ENCODE results near the gene ADAM11.

The ADAM11 gene

DNA sequence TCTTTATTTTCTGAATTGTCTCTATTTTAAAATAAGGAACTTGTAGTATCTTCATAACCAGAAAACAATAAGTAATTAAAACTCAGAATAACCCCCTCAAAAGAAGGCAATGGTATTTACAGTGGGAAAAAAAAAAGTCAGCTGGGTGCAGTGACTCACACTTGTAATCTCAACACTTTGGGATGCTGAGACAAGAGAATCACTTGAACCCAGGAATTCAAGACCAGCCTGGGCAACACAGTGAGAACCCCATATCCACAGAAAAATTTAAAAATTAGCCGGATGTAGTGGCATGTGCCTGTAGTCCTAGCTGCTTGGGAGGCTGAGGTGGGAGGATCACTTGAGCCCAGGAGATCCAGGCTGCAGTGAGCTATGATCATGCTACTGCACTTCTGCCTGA lies 33.5 kb downstream of the ADAM11 start:
- Histone ChIP-seq H3K27me3 (ENCODE audit: control insufficient read depth in 1 of 2, insufficient read depth in 2 of 2, low read length in 2 of 2) (no peaks in the 10 kb centered on the region), H3K9ac (ENCODE audit: low read length) (no peak overlapping the region), H3K36me3 (ENCODE audit: insufficient read depth, low read length) (no peaks in the 10 kb centered on the region), H3K27ac (ENCODE audit: low read depth, low read length) (no peak overlapping the region), H3K4me1 (ENCODE audit: insufficient read depth, low read length) (peaks cover 23% of the 10 kb centered on the region), H3K4me3 (ENCODE audit: low read depth in 1 of 2, low read length in 2 of 2) (no peak overlapping the region), H3K9me3 (ENCODE audit: low read length) (no peaks in the 10 kb centered on the region)

DNA sequence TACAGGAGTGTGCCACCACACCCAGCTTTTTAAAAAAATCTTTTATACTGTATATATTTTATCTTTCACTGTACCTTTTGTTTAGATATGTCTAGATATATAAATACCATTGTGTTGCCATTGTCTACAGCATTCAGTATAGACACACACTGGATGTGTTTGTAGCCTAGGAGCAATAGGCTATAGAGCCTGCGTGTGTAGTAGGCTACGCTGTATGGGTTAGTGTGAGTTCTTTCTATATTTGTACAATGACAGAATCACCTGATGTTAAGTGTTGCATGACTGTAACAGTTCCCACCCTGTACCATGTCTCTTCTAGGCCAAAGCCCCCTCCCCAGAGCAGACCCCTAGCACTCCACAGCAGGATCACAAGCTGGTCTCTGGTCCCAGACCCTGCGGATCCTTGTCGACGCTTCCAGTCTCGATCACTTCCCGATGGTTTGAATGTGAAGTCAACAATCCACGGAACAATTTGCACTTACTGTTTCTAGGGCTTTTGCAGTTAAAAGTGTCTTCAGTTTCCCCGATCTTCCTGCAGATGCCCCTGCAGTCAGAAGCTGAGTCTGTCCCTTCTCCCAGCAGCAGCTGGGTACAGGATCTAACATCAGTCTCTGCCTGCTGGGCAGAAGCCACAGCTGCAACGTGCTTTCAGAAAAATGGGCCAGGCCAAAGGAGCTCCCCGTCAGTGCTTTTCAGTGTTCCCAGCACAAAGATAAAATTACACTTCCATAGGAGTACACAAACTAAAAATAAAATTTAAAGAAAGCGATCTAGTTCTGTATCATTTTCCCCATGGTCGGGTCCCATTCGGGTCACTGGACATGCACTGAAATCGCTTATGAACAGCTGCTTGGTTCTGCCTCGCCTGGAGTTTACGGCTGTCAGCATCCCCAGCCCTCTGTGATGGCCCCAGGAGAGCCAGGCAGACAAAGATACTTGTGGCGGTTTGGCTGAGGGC lies 35.4 kb downstream of the ADAM11 start:
- no peaks in the 10 kb centered on the region for H3K27me3 ChIP-seq (ENCODE audit: control insufficient read depth in 1 of 2, insufficient read depth in 2 of 2, low read length in 2 of 2)
- no peaks in the 10 kb centered on the region for H3K36me3 ChIP-seq (ENCODE audit: insufficient read depth, low read length)
- H3K9ac ChIP-seq (ENCODE audit: low read length): no peak overlapping the region
- peaks cover 33% of the 10 kb centered on the region for H3K4me1 ChIP-seq (ENCODE audit: insufficient read depth, low read length)
- H3K4me3 ChIP-seq (ENCODE audit: low read depth in 1 of 2, low read length in 2 of 2): no peak overlapping the region
- H3K27ac ChIP-seq (ENCODE audit: low read depth, low read length): peak overlapping the region; percentile 35
- H3K9me3 ChIP-seq (ENCODE audit: low read length): no peaks in the 10 kb centered on the region

DNA sequence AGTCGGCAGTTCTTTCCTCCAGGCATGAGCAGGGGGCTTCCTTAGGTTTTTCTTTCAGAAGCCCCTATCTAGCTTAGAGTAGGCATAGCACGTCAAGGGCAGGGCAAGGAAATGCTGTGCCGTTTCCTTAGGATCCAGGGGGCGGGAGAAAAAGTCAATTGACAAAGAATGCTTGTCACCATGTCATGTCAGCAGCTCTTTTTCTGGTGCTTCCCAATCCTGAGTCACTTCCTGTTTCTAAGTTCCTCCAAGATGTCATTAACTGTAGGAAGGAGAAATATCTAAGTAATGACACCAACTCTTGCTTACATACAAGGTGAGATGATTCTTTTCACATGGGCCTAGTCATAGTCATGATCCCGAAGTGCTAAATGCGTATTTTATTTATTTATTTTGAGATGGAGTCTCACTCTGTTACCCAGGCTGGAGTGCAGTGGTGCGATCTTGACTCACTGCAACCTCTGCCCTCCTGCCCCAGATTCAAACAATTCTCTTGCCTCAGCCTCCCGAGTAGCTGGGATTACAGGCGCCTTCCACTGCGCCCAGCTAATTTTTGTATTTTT lies 36.1 kb downstream of the ADAM11 start:
- peaks cover 38% of the 10 kb centered on the region for H3K4me1 ChIP-seq (ENCODE audit: insufficient read depth, low read length)
- H3K27me3 ChIP-seq (ENCODE audit: control insufficient read depth in 1 of 2, insufficient read depth in 2 of 2, low read length in 2 of 2): no peaks in the 10 kb centered on the region
- H3K9ac ChIP-seq (ENCODE audit: low read length): no peak overlapping the region
- H3K9me3 ChIP-seq (ENCODE audit: low read length): no peaks in the 10 kb centered on the region
- no peak overlapping the region for H3K4me3 ChIP-seq (ENCODE audit: low read depth in 1 of 2, low read length in 2 of 2)
- H3K36me3 ChIP-seq (ENCODE audit: insufficient read depth, low read length): peaks cover 4% of the 10 kb centered on the region
- peak overlapping the region; percentile 35 for H3K27ac ChIP-seq (ENCODE audit: low read depth, low read length)

DNA sequence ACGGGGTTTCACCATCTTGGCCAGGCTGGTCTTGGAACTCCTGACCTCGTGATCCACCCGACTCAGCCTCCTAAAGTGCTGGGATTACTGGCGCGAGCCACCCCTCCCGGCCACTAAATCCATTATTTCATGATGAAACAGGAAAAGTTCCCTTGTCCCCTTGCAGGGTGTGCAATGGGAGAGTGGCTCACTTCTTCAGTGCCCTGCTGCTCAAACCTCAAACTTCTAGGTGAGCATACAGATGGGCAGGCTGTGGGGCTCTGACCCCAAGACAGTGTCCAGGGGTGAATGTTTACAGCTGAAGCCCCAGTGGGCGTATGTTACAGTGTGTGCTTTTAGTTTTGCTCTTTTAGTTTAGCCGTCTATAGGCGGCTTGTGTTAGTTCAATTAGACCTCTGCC lies 36.6 kb downstream of the ADAM11 start:
- Histone ChIP-seq H3K9me3 (ENCODE audit: low read length) (no peaks in the 10 kb centered on the region), H3K27ac (ENCODE audit: low read depth, low read length) (no peak overlapping the region), H3K4me1 (ENCODE audit: insufficient read depth, low read length) (peaks cover 43% of the 10 kb centered on the region), H3K9ac (ENCODE audit: low read length) (no peak overlapping the region), H3K4me3 (ENCODE audit: low read depth in 1 of 2, low read length in 2 of 2) (no peak overlapping the region), H3K36me3 (ENCODE audit: insufficient read depth, low read length) (peaks cover 4% of the 10 kb centered on the region), H3K27me3 (ENCODE audit: control insufficient read depth in 1 of 2, insufficient read depth in 2 of 2, low read length in 2 of 2) (no peaks in the 10 kb centered on the region)

DNA sequence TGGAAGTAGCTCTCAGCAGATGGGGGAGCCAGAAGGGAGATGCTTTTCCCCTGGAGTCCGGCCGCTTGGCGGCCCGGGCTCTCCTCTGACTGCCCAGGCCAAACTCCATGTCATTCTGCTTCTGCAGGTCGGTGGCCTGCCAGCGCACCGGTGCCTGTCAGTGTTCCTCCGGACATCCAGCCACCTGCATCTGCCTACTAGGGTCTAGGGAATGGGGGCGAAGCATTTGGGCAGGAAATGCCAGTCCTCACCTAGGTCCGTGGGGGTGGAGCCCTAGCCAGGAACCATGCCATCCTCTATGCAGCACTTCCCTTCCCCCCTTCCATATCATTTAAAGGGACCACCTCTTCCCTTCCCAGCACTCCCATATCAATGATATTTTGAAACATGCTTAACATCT lies 37.1 kb downstream of the ADAM11 start:
- Histone ChIP-seq H3K9me3 (ENCODE audit: low read length) (no peaks in the 10 kb centered on the region), H3K27me3 (ENCODE audit: control insufficient read depth in 1 of 2, insufficient read depth in 2 of 2, low read length in 2 of 2) (no peaks in the 10 kb centered on the region), H3K4me1 (ENCODE audit: insufficient read depth, low read length) (peaks cover 44% of the 10 kb centered on the region), H3K36me3 (ENCODE audit: insufficient read depth, low read length) (peaks cover 4% of the 10 kb centered on the region), H3K9ac (ENCODE audit: low read length) (no peak overlapping the region), H3K4me3 (ENCODE audit: low read depth in 1 of 2, low read length in 2 of 2) (no peak overlapping the region), H3K27ac (ENCODE audit: low read depth, low read length) (peak overlapping the region; percentile 87)

DNA sequence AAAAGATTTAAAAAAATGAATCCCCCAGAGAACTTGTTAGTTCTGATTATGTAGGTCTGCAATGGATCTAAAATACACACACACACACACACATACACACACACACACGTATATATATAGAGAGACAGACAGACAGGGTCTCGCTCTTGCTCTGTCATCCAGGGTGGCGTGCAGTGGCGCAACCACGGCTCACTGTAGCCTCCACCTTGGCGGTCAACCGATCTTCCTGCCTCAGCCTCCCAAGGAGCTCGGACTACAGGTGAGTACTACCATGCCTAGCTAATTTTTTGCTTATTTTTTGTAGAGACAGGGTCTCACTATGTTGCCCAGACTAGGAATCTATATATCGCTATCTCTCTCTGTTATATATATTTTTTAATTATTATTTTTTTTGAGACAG lies 37.9 kb downstream of the ADAM11 start:
- no peak overlapping the region for H3K27ac ChIP-seq (ENCODE audit: low read depth, low read length)

DNA sequence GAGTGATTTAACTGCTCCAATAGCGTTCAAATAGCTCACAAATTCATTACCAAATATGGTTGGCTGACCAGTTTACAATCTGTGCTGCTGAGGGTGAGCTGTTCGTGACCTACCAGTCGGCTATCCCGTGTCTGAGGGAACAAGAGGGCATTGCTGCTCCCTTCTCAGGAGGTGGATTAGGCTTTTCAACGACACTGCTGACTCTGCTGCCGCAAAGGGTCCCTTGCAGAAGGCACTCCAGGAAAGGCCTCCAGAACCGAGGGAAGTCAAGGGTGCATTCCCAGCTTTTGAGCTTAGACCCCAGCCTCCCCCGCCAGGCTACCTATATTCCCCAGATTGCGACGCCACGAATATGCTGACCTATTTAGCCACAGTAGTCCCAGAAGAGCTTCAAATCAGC lies 39.0 kb downstream of the ADAM11 start:
- Histone ChIP-seq H3K9ac (ENCODE audit: low read length) (peak overlapping the region; percentile 62), H3K4me1 (ENCODE audit: insufficient read depth, low read length) (peaks cover 57% of the 10 kb centered on the region), H3K9me3 (ENCODE audit: low read length) (no peaks in the 10 kb centered on the region), H3K27me3 (ENCODE audit: control insufficient read depth in 1 of 2, insufficient read depth in 2 of 2, low read length in 2 of 2) (no peaks in the 10 kb centered on the region), H3K36me3 (ENCODE audit: insufficient read depth, low read length) (peaks cover 4% of the 10 kb centered on the region), H3K4me3 (ENCODE audit: low read depth in 1 of 2, low read length in 2 of 2) (peak overlapping the region in 1 of 2 donors; percentile 39), H3K27ac (ENCODE audit: low read depth, low read length) (peak overlapping the region; percentile 94)

More for the DNA sequence above, 37.9 kb downstream of the ADAM11 start:
- Histone ChIP-seq H3K9ac (ENCODE audit: low read length) (no peak overlapping the region), H3K27me3 (ENCODE audit: control insufficient read depth in 1 of 2, insufficient read depth in 2 of 2, low read length in 2 of 2) (no peaks in the 10 kb centered on the region), H3K4me1 (ENCODE audit: insufficient read depth, low read length) (peaks cover 46% of the 10 kb centered on the region), H3K4me3 (ENCODE audit: low read depth in 1 of 2, low read length in 2 of 2) (no peak overlapping the region), H3K36me3 (ENCODE audit: insufficient read depth, low read length) (peaks cover 4% of the 10 kb centered on the region), H3K9me3 (ENCODE audit: low read length) (no peaks in the 10 kb centered on the region)

DNA sequence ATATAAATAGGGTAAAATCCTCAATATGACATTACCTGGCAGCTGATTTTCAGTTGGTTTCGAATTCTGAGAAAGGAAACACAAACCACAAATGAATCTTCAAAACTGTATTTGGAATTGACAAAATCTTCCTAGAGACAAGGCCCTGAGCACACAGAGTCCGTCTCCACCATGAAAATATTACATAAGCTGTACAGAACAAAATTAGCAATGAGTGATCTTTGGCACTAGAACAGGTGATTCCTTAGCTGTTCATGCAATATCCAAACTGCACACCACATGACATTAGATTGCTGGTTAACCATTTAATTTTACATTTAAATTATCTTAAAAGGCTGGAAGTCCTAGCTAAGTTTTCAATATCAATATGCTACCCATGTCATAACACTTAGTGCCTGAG lies 39.6 kb downstream of the ADAM11 start:
- peaks cover 63% of the 10 kb centered on the region for H3K4me1 ChIP-seq (ENCODE audit: insufficient read depth, low read length)
- peak overlapping the region in 1 of 2 donors; percentile 39 for H3K4me3 ChIP-seq (ENCODE audit: low read depth in 1 of 2, low read length in 2 of 2)
- peak overlapping the region; percentile 94 for H3K27ac ChIP-seq (ENCODE audit: low read depth, low read length)

DNA sequence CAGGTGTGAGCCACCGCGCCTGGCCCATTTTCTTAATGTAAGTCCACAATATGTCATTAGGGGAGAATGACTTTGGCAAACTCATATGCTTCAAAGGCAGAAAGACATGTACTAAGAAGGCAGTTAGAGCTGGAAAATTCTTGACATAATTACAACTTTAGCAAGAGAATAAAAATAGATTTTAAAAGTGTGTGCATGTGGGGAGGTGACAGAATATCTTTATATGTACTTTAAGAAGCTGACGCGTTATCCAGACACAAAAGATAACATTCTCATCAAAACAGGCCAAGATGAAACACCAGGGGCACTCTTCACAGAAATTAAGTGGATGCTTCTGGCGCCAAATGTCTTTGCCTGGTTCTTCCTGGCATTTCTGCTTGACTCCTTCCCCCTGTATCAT lies 43.1 kb downstream of the ADAM11 start:
- peak overlapping the region; percentile 84 for H3K27ac ChIP-seq (ENCODE audit: low read depth, low read length)
- no peak overlapping the region for H3K4me3 ChIP-seq (ENCODE audit: low read depth in 1 of 2, low read length in 2 of 2)

More for the DNA sequence above, 39.6 kb downstream of the ADAM11 start:
- H3K9ac ChIP-seq (ENCODE audit: low read length): peak overlapping the region; percentile 62
- H3K36me3 ChIP-seq (ENCODE audit: insufficient read depth, low read length): peaks cover 4% of the 10 kb centered on the region
- H3K27me3 ChIP-seq (ENCODE audit: control insufficient read depth in 1 of 2, insufficient read depth in 2 of 2, low read length in 2 of 2): no peaks in the 10 kb centered on the region
- H3K9me3 ChIP-seq (ENCODE audit: low read length): no peaks in the 10 kb centered on the region

DNA sequence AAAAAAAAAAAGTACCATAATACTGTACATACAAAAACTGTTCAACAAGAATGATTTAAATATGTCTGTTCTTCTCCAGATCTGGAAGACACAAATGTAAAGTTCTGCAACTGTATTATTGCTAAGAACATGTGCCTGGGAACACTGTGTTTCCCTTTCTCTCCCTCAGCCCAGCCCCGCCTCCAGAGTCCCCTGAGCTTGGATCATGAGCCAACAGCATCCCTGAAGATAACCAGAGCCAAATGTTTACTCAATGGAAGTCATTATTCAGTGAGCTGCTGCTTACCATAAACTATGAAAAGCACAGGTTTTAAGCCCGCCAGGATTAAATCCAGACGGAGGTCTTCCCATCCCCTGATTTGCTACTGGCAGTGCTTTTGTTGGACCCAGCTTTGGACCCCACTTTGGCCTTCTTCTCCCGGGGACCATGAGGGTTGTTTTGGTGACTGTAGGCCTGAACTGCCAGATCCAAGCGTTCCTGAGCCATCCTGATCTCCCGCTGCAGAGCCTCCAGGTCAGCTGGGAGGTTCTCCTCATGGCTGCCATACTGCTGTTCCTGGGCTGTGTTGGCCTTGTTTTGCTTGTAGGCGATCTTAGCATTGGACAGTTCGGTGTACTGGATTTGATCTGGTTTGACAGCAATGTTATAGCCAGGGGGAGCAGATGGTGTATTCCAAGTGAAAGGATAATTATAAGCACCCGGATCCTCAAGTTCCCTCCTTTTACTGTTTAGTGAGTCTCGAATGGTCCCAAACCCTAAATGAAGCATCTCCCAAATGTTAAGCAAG lies 45.7 kb downstream of the ADAM11 start:
- Histone ChIP-seq H3K9me3 (ENCODE audit: low read length) (no peaks in the 10 kb centered on the region), H3K4me1 (ENCODE audit: insufficient read depth, low read length) (peaks cover 82% of the 10 kb centered on the region), H3K36me3 (ENCODE audit: insufficient read depth, low read length) (peaks cover 13% of the 10 kb centered on the region), H3K27ac (ENCODE audit: low read depth, low read length) (peak overlapping the region; percentile 88), H3K9ac (ENCODE audit: low read length) (no peak overlapping the region), H3K27me3 (ENCODE audit: control insufficient read depth in 1 of 2, insufficient read depth in 2 of 2, low read length in 2 of 2) (no peaks in the 10 kb centered on the region), H3K4me3 (ENCODE audit: low read depth in 1 of 2, low read length in 2 of 2) (peak overlapping the region in 1 of 2 donors; percentile 5)

More for the DNA sequence above, 43.1 kb downstream of the ADAM11 start:
- Histone ChIP-seq H3K9me3 (ENCODE audit: low read length) (no peaks in the 10 kb centered on the region), H3K27me3 (ENCODE audit: control insufficient read depth in 1 of 2, insufficient read depth in 2 of 2, low read length in 2 of 2) (no peaks in the 10 kb centered on the region), H3K36me3 (ENCODE audit: insufficient read depth, low read length) (peaks cover 13% of the 10 kb centered on the region), H3K9ac (ENCODE audit: low read length) (peak overlapping the region; percentile 31), H3K4me1 (ENCODE audit: insufficient read depth, low read length) (peaks cover 82% of the 10 kb centered on the region)

All from muscle layer of colon (tissue), 2 donors.